ENCODE data around the gene PREX1. TPM values are rescaled to one million over a fixed set of nuclear protein-coding genes. Genes with fewer than 3 reads are reported as not detected.
A peak's percentile ranks its signal among the peaks of the same experiment; 100 is the strongest.

PREX1 gene
- total and polyA plus RNA-seq, 2 donors (not counting 3 experiments of a cell fraction or from before 2014, with no cell fraction given): 51.3 to 72.9 TPM

DNA sequence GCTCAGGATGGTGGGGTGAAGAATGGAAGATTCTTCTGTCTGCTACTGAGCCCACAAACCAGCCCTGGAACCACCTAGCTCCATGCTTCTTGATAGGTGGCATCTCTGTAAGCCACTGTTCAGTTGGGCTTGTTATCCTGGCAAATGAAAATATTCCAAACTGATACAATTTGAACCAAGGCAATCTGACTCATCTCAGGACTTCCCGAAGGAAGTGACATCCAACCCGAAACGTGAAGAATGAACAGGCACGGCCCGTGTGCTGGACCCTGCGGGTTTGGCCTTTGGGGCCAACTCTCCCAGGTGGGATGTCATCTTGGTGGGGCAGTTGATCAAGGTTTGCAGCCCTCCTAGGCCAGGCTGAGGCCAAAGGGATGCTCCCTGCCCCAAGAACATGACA lies 160.3 kb downstream of the PREX1 start:
- no peak overlapping the region for H3K4me3 ChIP-seq (replicated peaks in 1 of 3; ENCODE audit: insufficient read depth in 1 of 3, low read depth in 1 of 3, low read length in 3 of 3)
- dilution Hi-C loops (cut with MboI; ENCODE audit: extremely low pct_ligation_motif_present, low sequenced_read_pairs) (loop anchor here (25.0 kb wide), 1 partner anchor 245 kb away; the partner anchor contains the start of gene ARFGEF2), intact Hi-C loops (cut with micrococcal nuclease) (no loop called here)
- H3K9me1 ChIP-seq (replicated peaks; ENCODE audit: control insufficient read depth, extremely low read depth, insufficient read depth, low read length): no peaks in the 10 kb centered on the region
- no peak overlapping the region for H2AFZ ChIP-seq (ENCODE audit: low read depth, low read length)
- no TSS peak for BruUV-seq (replicated peaks)
- H3K4me1 ChIP-seq (ENCODE audit: control insufficient read depth, extremely low read depth, insufficient read depth, low read length): peaks cover 34% of the 10 kb centered on the region
- CTCF ChIA-PET: interaction anchor here (0.9 to 5.3 kb wide), 7 partner anchors 10 to 237 kb away, joined by 3 to 26 read pairs (median 6); no protein-coding TSS in a partner anchor
- H3K9ac ChIP-seq (replicated peaks; ENCODE audit: extremely low read depth, insufficient read depth, low read length): no peak overlapping the region
- peak; percentile 26 for DNase-seq (ENCODE audit: low read depth, low spot score)
- H3K27ac ChIP-seq (ENCODE audit: insufficient read depth, low read depth, low read length): peak overlapping the region; percentile 57
- H3K36me3 ChIP-seq (ENCODE audit: control insufficient read depth in 2 of 2, extremely low read depth in 1 of 2, insufficient read depth in 2 of 2, low read length in 2 of 2): peaks cover 0 to 13% of the 10 kb centered on the region in 2 experiments
- H3K27me3 ChIP-seq (ENCODE audit: control insufficient read depth in 2 of 2, insufficient read depth in 2 of 2, low read length in 2 of 2): no peaks in the 10 kb centered on the region
- H4K20me1 ChIP-seq (replicated peaks; ENCODE audit: control insufficient read depth, extremely low read depth, insufficient read depth, low read length): no peaks in the 10 kb centered on the region
- no peaks in the 10 kb centered on the region for H3K9me3 ChIP-seq (replicated peaks; ENCODE audit: control insufficient read depth, insufficient read depth, low read length)
- no peak for FAIRE-seq
- no peaks in the 10 kb centered on the region for H3K79me2 ChIP-seq (ENCODE audit: control insufficient read depth, insufficient read depth, low read length)
- no peak overlapping the region for H3K4me2 ChIP-seq (ENCODE audit: insufficient read depth, low read length)
- no peak for TF ChIP-seq GATA2 (IDR thresholded peaks at IDR 0.05; ENCODE audit: insufficient read depth, insufficient read length, low read depth, low read length)
- no peak for TF ChIP-seq POLR2A (IDR thresholded peaks at IDR 0.05; ENCODE audit: low read depth, low read length)
- no peak for TF ChIP-seq FOS (IDR thresholded peaks at IDR 0.05; ENCODE audit: borderline replicate concordance, insufficient read depth, low read length)
- no peak for TF ChIP-seq POLR2AphosphoS5 (IDR thresholded peaks at IDR 0.05; ENCODE audit: insufficient read depth, low read depth, low read length)
- TF ChIP-seq JUN (IDR thresholded peaks at IDR 0.05; ENCODE audit: borderline replicate concordance, insufficient read depth, insufficient read length, low read depth): peak; percentile 4
- POLR2A ChIA-PET: no interaction called here

GRCh38 chr20:48665785-48666184 lies 162.0 kb downstream of the PREX1 start:
- no peak overlapping the region for H3K27ac ChIP-seq (ENCODE audit: insufficient read depth, low read depth, low read length)
- no peaks in the 10 kb centered on the region for H3K9me3 ChIP-seq (replicated peaks; ENCODE audit: control insufficient read depth, insufficient read depth, low read length)
- dilution Hi-C loops (cut with MboI; ENCODE audit: extremely low pct_ligation_motif_present, low sequenced_read_pairs): loop anchor here (25.0 kb wide), 1 partner anchor 247 kb away; the partner anchor contains the start of gene ARFGEF2
- intact Hi-C loops (cut with micrococcal nuclease): no loop called here
- H3K27me3 ChIP-seq (ENCODE audit: control insufficient read depth in 2 of 2, insufficient read depth in 2 of 2, low read length in 2 of 2): no peaks in the 10 kb centered on the region
- FAIRE-seq (no peak), DNase-seq (ENCODE audit: low read depth, low spot score) (no peak)
- H3K9ac ChIP-seq (replicated peaks; ENCODE audit: extremely low read depth, insufficient read depth, low read length): no peak overlapping the region
- peaks cover 0 to 16% of the 10 kb centered on the region in 2 experiments for H3K36me3 ChIP-seq (ENCODE audit: control insufficient read depth in 2 of 2, extremely low read depth in 1 of 2, insufficient read depth in 2 of 2, low read length in 2 of 2)
- no peak overlapping the region for H3K4me2 ChIP-seq (ENCODE audit: insufficient read depth, low read length)
- H3K79me2 ChIP-seq (ENCODE audit: control insufficient read depth, insufficient read depth, low read length): no peaks in the 10 kb centered on the region
- POLR2A ChIA-PET: no interaction called here
- H3K9me1 ChIP-seq (replicated peaks; ENCODE audit: control insufficient read depth, extremely low read depth, insufficient read depth, low read length): no peaks in the 10 kb centered on the region
- no TSS peak for BruUV-seq (replicated peaks)
- no peak overlapping the region for H2AFZ ChIP-seq (ENCODE audit: low read depth, low read length)
- H3K4me1 ChIP-seq (ENCODE audit: control insufficient read depth, extremely low read depth, insufficient read depth, low read length): peaks cover 34% of the 10 kb centered on the region
- CTCF ChIA-PET: no interaction called here
- TF ChIP-seq, protein P1, sequence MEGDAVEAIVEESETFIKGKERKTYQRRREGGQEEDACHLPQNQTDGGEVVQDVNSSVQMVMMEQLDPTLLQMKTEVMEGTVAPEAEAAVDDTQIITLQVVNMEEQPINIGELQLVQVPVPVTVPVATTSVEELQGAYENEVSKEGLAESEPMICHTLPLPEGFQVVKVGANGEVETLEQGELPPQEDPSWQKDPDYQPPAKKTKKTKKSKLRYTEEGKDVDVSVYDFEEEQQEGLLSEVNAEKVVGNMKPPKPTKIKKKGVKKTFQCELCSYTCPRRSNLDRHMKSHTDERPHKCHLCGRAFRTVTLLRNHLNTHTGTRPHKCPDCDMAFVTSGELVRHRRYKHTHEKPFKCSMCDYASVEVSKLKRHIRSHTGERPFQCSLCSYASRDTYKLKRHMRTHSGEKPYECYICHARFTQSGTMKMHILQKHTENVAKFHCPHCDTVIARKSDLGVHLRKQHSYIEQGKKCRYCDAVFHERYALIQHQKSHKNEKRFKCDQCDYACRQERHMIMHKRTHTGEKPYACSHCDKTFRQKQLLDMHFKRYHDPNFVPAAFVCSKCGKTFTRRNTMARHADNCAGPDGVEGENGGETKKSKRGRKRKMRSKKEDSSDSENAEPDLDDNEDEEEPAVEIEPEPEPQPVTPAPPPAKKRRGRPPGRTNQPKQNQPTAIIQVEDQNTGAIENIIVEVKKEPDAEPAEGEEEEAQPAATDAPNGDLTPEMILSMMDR (IDR thresholded peaks at IDR 0.05; ENCODE audit: extremely low read depth in 1 of 2, insufficient read depth in 1 of 2, low read depth in 1 of 2, low read length in 2 of 2): no peak
- TF ChIP-seq MYC (IDR thresholded peaks at IDR 0.05; ENCODE audit: low read depth, low read length): no peak
- no peak for TF ChIP-seq POLR2A (IDR thresholded peaks at IDR 0.05; ENCODE audit: low read depth, low read length)
- TF ChIP-seq MAX (IDR thresholded peaks at IDR 0.05; ENCODE audit: insufficient read depth, insufficient read length): no peak
- H3K4me3 ChIP-seq (replicated peaks in 1 of 3; ENCODE audit: insufficient read depth in 1 of 3, low read depth in 1 of 3, low read length in 3 of 3): no peak overlapping the region
- no peaks in the 10 kb centered on the region for H4K20me1 ChIP-seq (replicated peaks; ENCODE audit: control insufficient read depth, extremely low read depth, insufficient read depth, low read length)
